ENCODE results near the gene LSM4.

The LSM4 gene

GRCh38 chr19:18291590-18292461 lies 31.1 kb downstream of the LSM4 start:
- DNase-seq: peak; percentile 84

- DNase-seq: no peak
These were observed 31.8 kb downstream of the LSM4 start for GRCh38 chr19:18291019-18291524.

GRCh38 chr19:18290302-18291018 lies 32.4 kb downstream of the LSM4 start:
- DNase-seq: no peak

- no peak for DNase-seq
These were observed 33.2 kb downstream of the LSM4 start for GRCh38 chr19:18289471-18290301.

- DNase-seq: peak; percentile 47
These were observed 34.8 kb downstream of the LSM4 start for GRCh38 chr19:18287836-18288772.

- DNase-seq: no peak
These were observed 35.8 kb downstream of the LSM4 start for GRCh38 chr19:18286973-18287635.

GRCh38 chr19:18284712-18285360 lies 38.0 kb downstream of the LSM4 start:
- no peak for DNase-seq

- no peak for DNase-seq
These were observed 39.5 kb downstream of the LSM4 start for GRCh38 chr19:18283338-18283737.

- DNase-seq: no peak
These were observed 40.1 kb downstream of the LSM4 start for GRCh38 chr19:18282788-18283141.

- no peak for DNase-seq
These were observed 40.7 kb downstream of the LSM4 start for GRCh38 chr19:18282021-18282787.

- peak; percentile 98 for DNase-seq
These were observed 41.5 kb downstream of the LSM4 start, which contains the start of gene JUND for GRCh38 chr19:18281082-18282020. TSS of gene JUND (minus strand) at chr19:18281622. CDS start at chr19:18281484, 138 bp downstream.

GRCh38 chr19:18280247-18281081 lies 42.4 kb downstream of the LSM4 start:
- DNase-seq: peak; percentile 67

GRCh38 chr19:18279516-18280246 lies 43.2 kb downstream of the LSM4 start:
- peak; percentile 96 for DNase-seq

GRCh38 chr19:18279266-18279515 lies 43.7 kb downstream of the LSM4 start:
- DNase-seq: no peak

- DNase-seq: no peak
These were observed 44.2 kb downstream of the LSM4 start for GRCh38 chr19:18278521-18279265.

- peak; percentile 63 for DNase-seq
These were observed 48.0 kb downstream of the LSM4 start for GRCh38 chr19:18274781-18275356.

All from fibroblast of skin of abdomen (primary cell).